Omental fat pad (tissue), 4 donors: ENCODE results near the gene TUBB2B. TPM values are rescaled to one million over a fixed set of nuclear protein-coding genes. Genes with fewer than 3 reads are reported as not detected.

ENCODE experiments used
- ATAC-seq: fragments of 150-250 bp; one replicate; pipeline ENCODE4 v1.9.1; 2016; ENCODE audit warnings: mild to moderate bottlenecking, moderate library complexity; ENCODE audit not compliant: low FRiP score
- DNase-seq: peaks from one replicate; pipeline ENCODE4 v3.0.0-alpha.2; 2019; ENCODE audit warnings: low spot score
- total RNA-seq, 4 donors: library from RNA; depleted of rRNA; stranded (reverse); fragments of >200 nt; gene quantifications; one replicate each; pipeline ENCODE4 v1.1.0, GENCODE V29; 2016
- TF ChIP-seq, protein P1 (sequence below), 3 donors: fragments of 450-650 bp; IDR thresholded peaks; one replicate each; pipeline ENCODE4 v1.5.1; 2016 to 2017; ENCODE audit warnings: antibody characterized with exemption in 3 of 3, mild to moderate bottlenecking in 3 of 3, moderate library complexity in 2 of 3

The TUBB2B gene
- total RNA-seq, 4 donors from 2014 or later: 2.4 to 8.9 (median 3.9) TPM

DNA sequence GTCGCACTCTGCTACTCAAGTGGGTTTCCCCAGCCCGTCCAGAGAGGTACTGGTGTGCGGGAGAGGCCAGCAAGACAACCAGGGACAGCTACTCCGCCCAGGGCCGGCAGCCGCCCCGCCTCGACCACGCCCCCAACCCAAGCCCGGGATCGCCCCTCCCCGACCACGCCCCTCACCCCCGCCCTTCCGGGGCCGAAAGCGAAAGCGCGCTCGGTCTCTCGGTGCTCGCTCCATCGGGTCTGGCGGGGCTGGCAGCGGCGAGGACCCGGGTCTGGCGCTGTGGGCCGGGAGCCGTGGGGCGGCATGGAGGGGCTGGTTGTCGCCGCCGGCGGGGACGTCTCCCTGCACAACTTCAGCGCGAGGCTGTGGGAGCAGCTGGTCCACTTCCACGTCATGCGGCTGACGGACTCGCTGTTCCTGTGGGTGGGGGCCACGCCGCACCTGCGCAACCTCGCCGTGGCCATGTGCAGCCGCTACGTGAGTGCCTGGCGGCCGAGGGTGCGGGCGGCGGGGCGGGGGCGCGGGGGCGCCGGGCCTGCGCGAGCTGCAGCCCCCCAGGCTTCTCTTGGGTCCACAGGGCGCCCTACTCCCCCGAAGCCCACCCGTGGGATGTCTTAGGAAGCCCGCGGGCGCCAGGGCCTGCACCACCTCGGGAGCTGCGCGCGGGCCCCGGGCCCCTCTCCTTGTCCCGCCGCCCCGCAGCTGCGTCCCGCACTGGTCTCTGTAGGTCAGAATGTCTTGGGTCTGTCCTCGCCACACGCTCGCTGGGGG is 31.5 kb upstream of the TUBB2B start, which contains the start of gene PSMG4:
Gene PSMG4 (plus strand): TSS at position 228 of the 771 bp plus-strand sequence. CDS start 76 bp downstream, at position 304.
- ATAC-seq (peak; percentile 94), DNase-seq (peak; percentile 79)
- TF ChIP-seq, protein P1, sequence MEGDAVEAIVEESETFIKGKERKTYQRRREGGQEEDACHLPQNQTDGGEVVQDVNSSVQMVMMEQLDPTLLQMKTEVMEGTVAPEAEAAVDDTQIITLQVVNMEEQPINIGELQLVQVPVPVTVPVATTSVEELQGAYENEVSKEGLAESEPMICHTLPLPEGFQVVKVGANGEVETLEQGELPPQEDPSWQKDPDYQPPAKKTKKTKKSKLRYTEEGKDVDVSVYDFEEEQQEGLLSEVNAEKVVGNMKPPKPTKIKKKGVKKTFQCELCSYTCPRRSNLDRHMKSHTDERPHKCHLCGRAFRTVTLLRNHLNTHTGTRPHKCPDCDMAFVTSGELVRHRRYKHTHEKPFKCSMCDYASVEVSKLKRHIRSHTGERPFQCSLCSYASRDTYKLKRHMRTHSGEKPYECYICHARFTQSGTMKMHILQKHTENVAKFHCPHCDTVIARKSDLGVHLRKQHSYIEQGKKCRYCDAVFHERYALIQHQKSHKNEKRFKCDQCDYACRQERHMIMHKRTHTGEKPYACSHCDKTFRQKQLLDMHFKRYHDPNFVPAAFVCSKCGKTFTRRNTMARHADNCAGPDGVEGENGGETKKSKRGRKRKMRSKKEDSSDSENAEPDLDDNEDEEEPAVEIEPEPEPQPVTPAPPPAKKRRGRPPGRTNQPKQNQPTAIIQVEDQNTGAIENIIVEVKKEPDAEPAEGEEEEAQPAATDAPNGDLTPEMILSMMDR (IDR thresholded peaks at IDR 0.05): no peak

DNA sequence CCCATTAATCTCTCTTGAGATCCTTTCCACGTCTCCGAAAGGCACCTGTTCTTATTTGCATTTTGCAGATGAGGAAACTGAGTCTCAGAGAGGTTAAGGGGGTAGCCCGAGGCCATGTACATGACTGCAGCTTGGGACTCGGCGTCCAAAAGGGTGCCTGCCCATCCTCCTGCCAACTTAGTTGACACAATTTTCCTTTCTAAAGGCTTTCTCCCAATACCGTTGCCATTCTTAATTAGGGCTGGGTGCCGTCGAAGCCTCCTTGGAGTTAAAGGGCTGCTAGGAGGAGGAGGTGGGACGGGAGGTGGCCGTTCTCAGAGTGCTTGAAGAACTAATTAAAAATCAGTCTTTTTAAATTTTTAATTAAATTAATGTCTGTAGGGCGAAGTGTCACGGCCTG is 30.7 kb upstream of the TUBB2B start:
- TF ChIP-seq, protein P1 (IDR thresholded peaks at IDR 0.05): no peak
- ATAC-seq: no peak
- no peak for DNase-seq

DNA sequence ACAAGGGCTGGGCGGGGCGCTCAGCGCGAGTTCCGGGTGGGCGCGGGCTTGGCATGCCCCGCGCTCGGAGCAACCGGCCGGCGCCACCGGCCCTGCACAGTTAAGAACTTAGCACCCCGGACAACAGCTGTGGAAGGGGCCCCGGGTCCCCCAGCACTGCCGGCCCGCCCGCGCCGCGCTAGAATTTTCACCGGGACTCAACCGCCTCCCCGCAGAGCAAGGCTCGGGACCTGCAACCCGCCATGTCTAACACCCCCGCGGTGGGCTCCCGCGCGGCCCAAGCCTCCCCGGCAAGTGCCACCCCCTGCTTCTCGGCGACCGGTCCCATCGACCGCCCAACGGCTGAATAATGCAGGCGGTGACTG is 26.1 kb upstream of the TUBB2B start:
- ATAC-seq (no peak), DNase-seq (no peak)
- TF ChIP-seq, protein P1 (IDR thresholded peaks at IDR 0.05): no peak

DNA sequence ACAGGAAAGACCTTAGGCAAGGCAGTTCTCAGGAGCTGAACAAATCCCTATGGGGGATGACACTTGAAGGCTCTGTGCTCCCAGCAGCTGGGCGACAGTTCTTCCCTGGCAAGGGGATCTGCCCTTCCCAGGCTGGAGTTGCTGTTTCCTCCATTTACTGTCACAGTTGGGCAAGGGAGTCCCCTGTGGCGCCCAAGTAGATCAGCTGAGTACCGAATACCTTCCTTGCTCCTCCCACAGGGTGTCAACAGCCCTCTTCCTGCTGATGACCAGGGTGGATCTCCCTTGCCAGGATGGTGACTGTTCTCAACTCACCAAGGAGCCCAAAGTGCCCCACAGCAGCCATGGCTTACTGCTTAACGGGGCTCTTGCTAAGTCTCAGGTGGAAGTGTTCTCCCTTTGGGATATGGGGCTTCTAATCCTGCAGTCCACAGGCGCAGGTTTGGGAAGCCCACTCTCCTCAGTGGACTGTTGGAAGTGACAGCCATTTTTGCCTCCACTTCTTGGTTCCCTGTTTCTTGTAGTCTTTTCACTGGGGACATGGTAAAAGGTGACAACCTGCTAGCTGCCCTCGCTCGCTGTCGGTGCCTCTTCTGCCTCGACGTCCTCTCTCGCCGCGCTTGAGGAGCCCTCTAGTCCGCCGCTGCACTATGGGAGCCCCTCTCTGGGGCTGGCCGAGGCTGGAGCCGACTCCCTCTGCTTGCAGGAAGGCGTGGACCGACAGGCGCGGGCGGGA is 25.6 kb upstream of the TUBB2B start:
- DNase-seq (no peak), ATAC-seq (no peak)
- TF ChIP-seq, protein P1 (IDR thresholded peaks at IDR 0.05): no peak

DNA sequence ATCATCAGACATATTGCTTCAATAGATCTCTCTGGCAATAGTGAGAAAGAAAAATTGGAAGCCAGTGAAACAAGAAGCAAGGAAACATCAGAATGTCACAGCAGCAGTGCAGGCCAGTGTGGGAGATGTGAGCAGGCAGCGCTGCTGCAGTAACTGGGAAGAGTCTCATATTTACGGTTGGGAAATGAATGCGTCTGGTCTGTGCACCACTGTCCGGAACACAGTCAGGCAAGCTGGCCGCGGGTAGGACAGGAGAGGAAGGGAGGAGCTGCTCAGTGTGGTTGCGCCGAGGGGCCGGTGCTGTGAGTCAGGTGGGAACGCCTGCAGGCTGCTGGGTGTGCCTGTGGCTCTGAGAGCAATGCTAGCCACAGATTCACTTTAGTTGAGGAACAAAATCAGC is 24.9 kb upstream of the TUBB2B start:
- TF ChIP-seq, protein P1 (IDR thresholded peaks at IDR 0.05): no peak
- ATAC-seq: no peak
- DNase-seq: no peak

DNA sequence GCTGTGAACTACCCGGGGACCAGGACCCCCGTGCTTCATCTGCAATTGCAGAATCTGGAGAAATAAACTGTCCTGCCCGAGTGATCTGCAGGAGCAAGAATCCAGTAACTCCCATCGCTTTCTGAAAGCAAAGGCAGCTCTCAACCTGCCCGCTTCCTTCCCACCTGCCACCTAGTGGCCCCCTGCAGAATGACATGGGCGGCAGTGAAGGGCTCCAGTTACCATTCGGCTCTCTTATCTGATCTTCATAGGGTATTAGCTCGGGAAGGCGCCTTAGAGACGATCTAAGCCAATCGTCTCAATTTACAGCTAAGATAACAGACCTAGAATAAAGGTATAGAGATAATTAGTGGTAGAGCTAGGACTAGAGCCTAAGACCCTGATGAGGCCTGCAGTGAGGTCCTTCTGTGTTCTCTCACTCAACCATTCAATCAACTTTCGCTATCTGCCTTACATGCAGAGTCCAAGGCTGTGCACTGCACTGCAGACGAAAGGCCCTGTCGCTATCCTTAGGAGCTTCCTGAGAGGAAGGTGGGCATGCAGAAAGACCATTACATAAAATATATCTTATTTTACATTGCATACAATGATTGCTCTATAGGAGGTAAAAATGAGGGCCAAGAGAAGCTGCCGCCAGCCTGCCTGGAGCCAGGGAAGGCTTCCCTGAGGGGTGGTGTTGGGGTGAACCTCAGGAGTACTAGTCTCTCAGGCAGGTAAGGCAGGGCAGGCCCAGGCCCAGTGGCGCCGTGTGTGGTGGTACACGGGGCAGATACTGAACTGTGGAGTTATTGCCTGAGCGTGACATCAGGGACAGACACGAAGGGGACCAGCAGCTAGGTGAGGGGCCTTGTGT is 24.2 kb upstream of the TUBB2B start:
- peak; percentile 58 for DNase-seq
- ATAC-seq: peak; percentile 59
- TF ChIP-seq, protein P1 (IDR thresholded peaks at IDR 0.05): peak in 2 of 3 donors; percentile 61 to 92
